HepG2 (cell line): ENCODE data around the gene ZBTB45. TPM values are rescaled to one million over a fixed set of nuclear protein-coding genes. Genes with fewer than 3 reads are reported as not detected.

Experiments
- CENPX ChIP-seq: sonication (generic); formaldehyde crosslinking; IDR thresholded peaks from 2 replicates; pipeline ENCODE4 v1.9.0; 2021; ENCODE audit warnings: mild to moderate bottlenecking, missing genetic modification reagents, moderate library complexity
- DNMT1 ChIP-seq: sonication (generic); formaldehyde crosslinking; IDR thresholded peaks from 2 replicates; pipeline ENCODE4 v1.5.1; 2020; ENCODE audit warnings: mild to moderate bottlenecking, missing genetic modification reagents
- DR1 ChIP-seq: sonication (generic); formaldehyde crosslinking; IDR thresholded peaks from 2 replicates; pipeline ENCODE4 v1.8.0; 2021; ENCODE audit warnings: mild to moderate bottlenecking, missing genetic modification reagents, inconsistent platforms
- FOXJ3 ChIP-seq: sonication (generic); formaldehyde crosslinking; IDR thresholded peaks from 2 replicates; pipeline ENCODE4 v1.4.0; 2020; ENCODE audit warnings: missing genetic modification reagents, mild to moderate bottlenecking, borderline replicate concordance
- FOXM1 ChIP-seq: sonication (generic); formaldehyde crosslinking; IDR thresholded peaks from 2 replicates; pipeline ENCODE4 v1.5.0; 2020; ENCODE audit warnings: missing genetic modification reagents
- HMGA1 ChIP-seq: sonication (generic); formaldehyde crosslinking; conservative IDR thresholded peaks from 2 replicates; pipeline ENCODE4 v1.4.0; 2020; ENCODE audit warnings: missing genetic modification reagents
- HNRNPLL ChIP-seq: fragments of 200-400 bp; formaldehyde crosslinking; IDR thresholded peaks from 2 replicates; pipeline ENCODE4 v1.6.1; 2017; ENCODE audit warnings: mild to moderate bottlenecking, low read depth, low read length; ENCODE audit not compliant: poor library complexity, severe bottlenecking
- MATR3 ChIP-seq: sonication (generic); formaldehyde crosslinking; IDR thresholded peaks from 2 replicates; pipeline ENCODE4 v1.4.0; 2020; ENCODE audit warnings: missing genetic modification reagents
- NR2F1 ChIP-seq, 2 experiments: fragments of 450-650 bp in 1 of 2; formaldehyde crosslinking in 1 of 2; IDR thresholded peaks; 2 replicates each; pipeline versions ENCODE4 v1.5.0 to v1.6.1; 2016 to 2020; ENCODE audit warnings: mild to moderate bottlenecking in 1 of 2, missing compliant biosample characterization in 1 of 2, missing genetic modification reagents in 1 of 2, moderate library complexity in 1 of 2
- RFXAP ChIP-seq: sonication (generic); formaldehyde crosslinking; IDR thresholded peaks from 2 replicates; pipeline ENCODE4 v1.4.0; 2020; ENCODE audit warnings: missing genetic modification reagents, borderline replicate concordance
- SIX4 ChIP-seq: sonication (generic); formaldehyde crosslinking; IDR thresholded peaks from 2 replicates; pipeline ENCODE4 v1.4.0; 2020; ENCODE audit warnings: missing genetic modification reagents
- TMF1 ChIP-seq: sonication (generic); formaldehyde crosslinking; IDR thresholded peaks from 2 replicates; pipeline ENCODE4 v1.8.1; 2022; ENCODE audit warnings: low read depth, missing genetic modification reagents
- ZBTB1 ChIP-seq: sonication (generic); formaldehyde crosslinking; IDR thresholded peaks from 2 replicates; pipeline ENCODE4 v1.4.0; 2020; ENCODE audit warnings: missing genetic modification reagents, borderline replicate concordance
- ZMYM3 ChIP-seq: sonication (generic); formaldehyde crosslinking; IDR thresholded peaks from 2 replicates; pipeline ENCODE4 v1.5.1; 2020; ENCODE audit warnings: mild to moderate bottlenecking, missing genetic modification reagents
- ZNF24 ChIP-seq: fragments of 450-650 bp; IDR thresholded peaks from 2 replicates; pipeline ENCODE4 v1.6.1; 2017; ENCODE audit warnings: antibody characterized with exemption, mild to moderate bottlenecking
- ZNF326 ChIP-seq: sonication (generic); formaldehyde crosslinking; IDR thresholded peaks from 2 replicates; pipeline ENCODE4 v1.4.0; 2020; ENCODE audit warnings: missing genetic modification reagents, borderline replicate concordance
- ZNF446 ChIP-seq: sonication (generic); formaldehyde crosslinking; IDR thresholded peaks from 2 replicates; pipeline ENCODE4 v1.5.0; 2020; ENCODE audit warnings: mild to moderate bottlenecking, missing genetic modification reagents
- ZNF564 ChIP-seq: sonication (generic); formaldehyde crosslinking; IDR thresholded peaks from 2 replicates; pipeline ENCODE4 v1.8.1; 2023; ENCODE audit warnings: mild to moderate bottlenecking, missing genetic modification reagents
- ZNF790 ChIP-seq: sonication (generic); formaldehyde crosslinking; IDR thresholded peaks from 2 replicates; pipeline ENCODE4 v1.8.0; 2022; ENCODE audit warnings: missing genetic modification reagents, mild to moderate bottlenecking, borderline replicate concordance
- ZSCAN30 ChIP-seq: sonication (generic); formaldehyde crosslinking; IDR thresholded peaks from 2 replicates; pipeline ENCODE4 v1.5.0; 2020; ENCODE audit warnings: mild to moderate bottlenecking, missing genetic modification reagents
- polyA plus RNA-seq, 8 experiments: library from polyadenylated mRNA; depleted of rRNA in 3 of 8; stranded (reverse) in 7 of 8; unstranded in 1 of 8; fragments of >200 nt; fragmentation: Illumina TruSeq in 4 of 8; extraction: Trizol in 4 of 8; gene quantifications; 2 replicates each; pipeline versions ENCODE4 v1.2.1 to v1.2.3, GENCODE V29; 2011 to 2016; ENCODE audit warnings: low read depth in 4 of 8, missing spikeins in 1 of 8, mixed read lengths in 1 of 8; ENCODE audit not compliant: insufficient read depth in 1 of 8
- total RNA-seq, 5 experiments: library from RNA; depleted of rRNA; stranded (reverse); fragments of >200 nt; fragmentation: Illumina TruSeq; extraction: Trizol; gene quantifications; 2 replicates each; pipeline ENCODE4 v1.2.3, GENCODE V29; 2016; ENCODE audit warnings: low read depth in 1 of 5
- TF ChIP-seq, protein P1 (sequence below): sonication (generic); formaldehyde crosslinking; IDR thresholded peaks from 2 replicates; pipeline ENCODE4 v1.4.0; 2020; ENCODE audit warnings: missing genetic modification reagents, mild to moderate bottlenecking, borderline replicate concordance
- TF ChIP-seq, protein P2 (sequence below): sonication (generic); formaldehyde crosslinking; IDR thresholded peaks from 2 replicates; pipeline ENCODE4 v1.4.0; 2020; ENCODE audit warnings: missing genetic modification reagents, mild to moderate bottlenecking, borderline replicate concordance
- TF ChIP-seq, protein P3 (sequence below): sonication (generic); formaldehyde crosslinking; IDR thresholded peaks from 2 replicates; pipeline ENCODE4 v1.5.0; 2020; ENCODE audit warnings: missing genetic modification reagents

Gene ZBTB45
- total and polyA plus RNA-seq, 2 of the 13 experiments (the other 11 are each of a cell fraction or from before 2014, with no cell fraction given): 3.0 to 3.7 TPM

DNA sequence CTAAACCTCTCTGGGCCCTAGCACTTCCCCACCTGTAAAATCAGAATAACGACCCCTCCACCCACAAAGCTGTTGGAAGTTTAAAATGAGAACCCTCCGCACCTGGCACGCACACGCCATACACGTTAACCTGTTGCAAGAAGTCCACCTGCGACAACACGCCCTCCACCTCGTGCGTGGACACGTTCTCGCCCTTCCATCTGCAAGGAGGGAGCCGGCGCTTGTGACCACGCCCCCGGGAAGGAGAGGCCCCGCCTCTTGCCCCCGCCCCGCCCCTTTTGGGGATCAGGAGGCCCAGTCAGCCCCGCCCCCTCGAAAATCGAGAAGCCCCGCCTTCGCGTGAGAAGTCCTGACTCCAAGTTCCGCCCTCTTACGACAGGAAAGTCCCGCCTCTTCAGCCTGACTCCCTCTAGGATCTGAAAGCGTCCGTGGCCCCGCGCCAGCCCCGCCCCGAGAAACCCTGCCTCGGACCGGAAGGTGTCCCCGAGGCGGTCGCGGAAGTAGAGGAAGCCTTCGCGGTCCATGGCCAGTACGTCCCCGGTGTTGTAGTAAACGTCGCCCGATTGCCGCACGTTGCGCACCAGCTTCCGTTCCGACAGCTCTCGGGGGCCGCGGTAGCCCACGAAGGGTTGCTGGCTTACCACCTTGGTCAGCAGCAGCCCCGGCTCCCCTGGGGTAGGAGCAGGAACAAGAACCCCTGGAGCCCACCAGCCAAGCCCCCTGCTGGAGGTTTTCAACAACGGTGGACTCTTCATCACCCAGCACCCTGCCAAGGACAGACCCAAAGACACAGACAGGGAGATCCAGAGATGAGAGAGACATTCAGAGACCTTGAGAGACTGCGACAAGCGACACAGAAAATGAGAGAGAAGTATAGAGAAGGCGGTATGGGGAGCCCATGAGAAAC is 20.3 kb downstream of the ZBTB45 start (continued):
- TF ChIP-seq, protein P1, sequence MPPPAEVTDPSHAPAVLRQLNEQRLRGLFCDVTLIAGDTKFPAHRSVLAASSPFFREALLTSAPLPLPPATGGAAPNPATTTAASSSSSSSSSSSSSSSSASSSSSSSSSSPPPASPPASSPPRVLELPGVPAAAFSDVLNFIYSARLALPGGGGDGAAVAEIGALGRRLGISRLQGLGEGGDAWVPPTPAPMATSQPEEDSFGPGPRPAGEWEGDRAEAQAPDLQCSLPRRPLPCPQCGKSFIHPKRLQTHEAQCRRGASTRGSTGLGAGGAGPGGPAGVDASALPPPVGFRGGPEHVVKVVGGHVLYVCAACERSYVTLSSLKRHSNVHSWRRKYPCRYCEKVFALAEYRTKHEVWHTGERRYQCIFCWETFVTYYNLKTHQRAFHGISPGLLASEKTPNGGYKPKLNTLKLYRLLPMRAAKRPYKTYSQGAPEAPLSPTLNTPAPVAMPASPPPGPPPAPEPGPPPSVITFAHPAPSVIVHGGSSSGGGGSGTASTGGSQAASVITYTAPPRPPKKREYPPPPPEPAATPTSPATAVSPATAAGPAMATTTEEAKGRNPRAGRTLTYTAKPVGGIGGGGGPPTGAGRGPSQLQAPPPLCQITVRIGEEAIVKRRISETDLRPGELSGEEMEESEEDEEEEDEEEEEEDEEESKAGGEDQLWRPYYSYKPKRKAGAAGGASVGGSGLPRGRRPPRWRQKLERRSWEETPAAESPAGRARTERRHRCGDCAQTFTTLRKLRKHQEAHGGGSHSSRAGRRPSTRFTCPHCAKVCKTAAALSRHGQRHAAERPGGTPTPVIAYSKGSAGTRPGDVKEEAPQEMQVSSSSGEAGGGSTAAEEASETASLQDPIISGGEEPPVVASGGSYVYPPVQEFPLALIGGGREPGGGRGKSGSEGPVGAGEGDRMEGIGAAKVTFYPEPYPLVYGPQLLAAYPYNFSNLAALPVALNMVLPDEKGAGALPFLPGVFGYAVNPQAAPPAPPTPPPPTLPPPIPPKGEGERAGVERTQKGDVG (CRISPR knock-in tag): no peak
- TF ChIP-seq, protein P2, sequence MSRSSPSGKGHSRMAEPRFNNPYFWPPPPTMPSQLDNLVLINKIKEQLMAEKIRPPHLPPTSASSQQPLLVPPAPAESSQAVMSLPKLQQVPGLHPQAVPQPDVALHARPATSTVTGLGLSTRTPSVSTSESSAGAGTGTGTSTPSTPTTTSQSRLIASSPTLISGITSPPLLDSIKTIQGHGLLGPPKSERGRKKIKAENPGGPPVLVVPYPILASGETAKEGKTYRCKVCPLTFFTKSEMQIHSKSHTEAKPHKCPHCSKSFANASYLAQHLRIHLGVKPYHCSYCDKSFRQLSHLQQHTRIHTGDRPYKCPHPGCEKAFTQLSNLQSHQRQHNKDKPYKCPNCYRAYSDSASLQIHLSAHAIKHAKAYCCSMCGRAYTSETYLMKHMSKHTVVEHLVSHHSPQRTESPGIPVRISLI: peak; percentile 50; the same call in 1 of the 2 replicates
- TF ChIP-seq ZMYM3 (CRISPR knock-in tag) (peak; percentile 74; the same call in 1 of the 2 replicates), ZNF446 (no peak), HNRNPLL (peak; percentile 94), ZNF24 (no peak), NR2F1 (CRISPR knock-in tag; IDR thresholded peaks at IDR 0.05) (no peak), MATR3 (CRISPR knock-in tag) (no peak), HMGA1 (no peak), ZNF564 (CRISPR knock-in tag) (0 out of 2 replicates have a peak, but pooled peaks have one; percentile 59), DR1 (CRISPR knock-in tag) (peak; percentile 70), SIX4 (peak; percentile 63; the same call in 1 of the 2 replicates), FOXM1 (CRISPR knock-in tag) (no peak), ZBTB1 (CRISPR knock-in tag) (no peak), FOXJ3 (CRISPR knock-in tag) (peak; percentile 66; the same call in 1 of the 2 replicates), ZNF326 (CRISPR knock-in tag) (no peak), CENPX (no peak), DNMT1 (no peak), ZNF790 (CRISPR knock-in tag) (no peak), TMF1 (CRISPR knock-in tag) (no peak), RFXAP (CRISPR knock-in tag) (peak; percentile 48; the same call in 1 of the 2 replicates), ZSCAN30 (no peak)
- TF ChIP-seq, protein P3, sequence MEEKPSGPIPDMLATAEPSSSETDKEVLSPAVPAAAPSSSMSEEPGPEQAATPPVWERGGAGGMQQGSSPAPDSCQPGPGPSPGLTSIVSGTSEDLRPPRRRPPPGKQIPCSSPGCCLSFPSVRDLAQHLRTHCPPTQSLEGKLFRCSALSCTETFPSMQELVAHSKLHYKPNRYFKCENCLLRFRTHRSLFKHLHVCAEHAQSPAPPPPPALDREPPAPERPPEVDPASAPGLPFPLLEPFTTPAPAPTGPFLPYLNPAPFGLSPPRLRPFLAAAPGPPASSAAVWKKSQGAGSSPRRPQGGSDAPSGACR (CRISPR knock-in tag): peak; percentile 98
